Stomach (tissue), 4 donors: ENCODE results near the gene GGCX.
A peak's percentile ranks its signal among the peaks of the same experiment; 100 is the strongest.

Source experiments
- EP300 ChIP-seq: sonication (generic); formaldehyde crosslinking; IDR thresholded peaks from one replicate; pipeline ENCODE4 v1.6.1; 2017; ENCODE audit warnings: antibody characterized with exemption
- POLR2A ChIP-seq, 4 donors: fragments of 450-650 bp; IDR thresholded peaks; one replicate each; pipeline ENCODE4 v1.6.1; 2016; ENCODE audit warnings: antibody characterized with exemption in 4 of 4, control low read depth in 2 of 4, mild to moderate bottlenecking in 1 of 4, moderate library complexity in 1 of 4
- POLR2AphosphoS5 ChIP-seq, 3 donors: sonication (generic); formaldehyde crosslinking; IDR thresholded peaks; one replicate each; pipeline ENCODE4 v1.6.1; 2016; ENCODE audit warnings: antibody characterized with exemption in 3 of 3
- TF ChIP-seq, protein P1 (sequence below), 7 experiments: fragments of 450-650 bp in 4 of 7; fragments of 200-600 bp in 3 of 7; sonication (generic) in 3 of 7; IDR thresholded peaks; one replicate each; pipeline ENCODE4 v1.5.1; 2016 to 2019; ENCODE audit warnings: antibody characterized with exemption in 7 of 7, control low read depth in 2 of 7, mild to moderate bottlenecking in 1 of 7

DNA sequence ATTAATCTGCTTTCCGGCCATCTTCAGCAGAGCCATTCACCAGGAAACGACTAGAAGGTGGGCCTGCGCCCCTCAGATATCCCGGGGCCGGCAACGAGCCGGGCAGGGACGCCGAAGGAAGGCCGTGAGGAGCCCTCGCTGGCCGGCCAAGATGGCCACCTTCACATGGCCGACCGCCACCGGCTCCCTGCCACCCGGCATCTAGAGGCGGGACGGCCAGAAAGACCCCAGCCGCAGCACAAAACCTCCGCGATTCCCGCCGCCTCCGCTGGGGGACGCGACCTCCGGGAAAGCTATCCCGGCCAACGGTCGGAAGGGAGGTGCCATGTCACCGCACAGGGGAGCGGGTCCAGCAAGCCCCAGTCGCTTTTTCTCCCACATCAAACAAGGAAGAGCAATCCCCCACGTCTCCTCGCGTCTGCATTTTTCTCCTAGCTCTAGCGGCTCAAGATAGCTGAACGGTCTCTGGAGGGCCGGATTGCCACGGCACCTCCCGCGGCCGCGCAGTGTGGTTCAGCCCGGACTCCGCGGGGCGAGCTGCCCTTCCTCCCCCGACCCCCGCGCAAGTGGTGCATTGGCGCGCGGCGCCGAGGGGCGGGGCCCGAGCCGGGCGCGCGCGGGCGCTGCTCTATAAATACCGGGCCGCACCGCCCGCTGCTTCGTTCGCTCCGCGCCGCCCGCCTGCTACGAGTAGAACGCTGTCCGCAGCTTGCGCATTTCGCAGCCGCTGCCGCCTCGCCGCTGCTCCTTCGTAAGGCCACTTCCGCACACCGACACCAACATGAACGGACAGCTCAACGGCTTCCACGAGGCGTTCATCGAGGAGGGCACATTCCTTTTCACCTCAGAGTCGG is 22.6 kb downstream of the GGCX start, which contains the start of gene MAT2A:
- TF ChIP-seq, protein P1, sequence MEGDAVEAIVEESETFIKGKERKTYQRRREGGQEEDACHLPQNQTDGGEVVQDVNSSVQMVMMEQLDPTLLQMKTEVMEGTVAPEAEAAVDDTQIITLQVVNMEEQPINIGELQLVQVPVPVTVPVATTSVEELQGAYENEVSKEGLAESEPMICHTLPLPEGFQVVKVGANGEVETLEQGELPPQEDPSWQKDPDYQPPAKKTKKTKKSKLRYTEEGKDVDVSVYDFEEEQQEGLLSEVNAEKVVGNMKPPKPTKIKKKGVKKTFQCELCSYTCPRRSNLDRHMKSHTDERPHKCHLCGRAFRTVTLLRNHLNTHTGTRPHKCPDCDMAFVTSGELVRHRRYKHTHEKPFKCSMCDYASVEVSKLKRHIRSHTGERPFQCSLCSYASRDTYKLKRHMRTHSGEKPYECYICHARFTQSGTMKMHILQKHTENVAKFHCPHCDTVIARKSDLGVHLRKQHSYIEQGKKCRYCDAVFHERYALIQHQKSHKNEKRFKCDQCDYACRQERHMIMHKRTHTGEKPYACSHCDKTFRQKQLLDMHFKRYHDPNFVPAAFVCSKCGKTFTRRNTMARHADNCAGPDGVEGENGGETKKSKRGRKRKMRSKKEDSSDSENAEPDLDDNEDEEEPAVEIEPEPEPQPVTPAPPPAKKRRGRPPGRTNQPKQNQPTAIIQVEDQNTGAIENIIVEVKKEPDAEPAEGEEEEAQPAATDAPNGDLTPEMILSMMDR (IDR thresholded peaks at IDR 0.05), result peak in 5 of 7 experiments; percentile 74 to 87 (median 75)
- TF ChIP-seq POLR2A (IDR thresholded peaks at IDR 0.05) (peak in 2 of 4 donors; percentile 82 to 97), EP300 (no peak), POLR2AphosphoS5 (IDR thresholded peaks at IDR 0.05) (peak; percentile 81 to 100 (median 100))
